Endothelial cell of umbilical vein (primary cell): ENCODE data around the gene AURKB. TPM values are rescaled to one million over a fixed set of nuclear protein-coding genes. Genes with fewer than 3 reads are reported as not detected.
A peak's percentile ranks its signal among the peaks of the same experiment; 100 is the strongest.

Source experiments
- BruUV-seq: library from RNA; stranded (reverse); fragments of 400-500 nt; replicated peaks from 2 replicates; lab custom pipeline; 2021; lab: Mats Ljungman, UMichigan
- CTCF ChIA-PET: fragments of 300-600, 350-600 bp; sonication (Branson Sonifier 250); formaldehyde crosslinking; loops from one replicate; lab custom pipeline; 2021; ENCODE audit warnings: antibody characterized with exemption, inconsistent platforms; lab: Charles Lee
- POLR2A ChIA-PET: fragments of 300-600, 350-600 bp; sonication (Branson Sonifier 250); formaldehyde crosslinking; loops from one replicate; lab custom pipeline; 2021; ENCODE audit warnings: antibody characterized with exemption, inconsistent platforms; lab: Charles Lee
- DNase-seq: peaks from one replicate; pipeline ENCODE4 v3.0.0-alpha.2; 2011; ENCODE audit warnings: low read depth, low spot score
- FAIRE-seq: peaks from 2 replicates; lab custom pipeline; 2011; peaks lifted over from hg19 to GRCh38; lab: Jason Lieb, UNC
- H2AFZ ChIP-seq: 2 replicates; pipeline ENCODE4 v1.6.0; 2012; ENCODE audit warnings: low read depth, low read length, control low read depth, inconsistent platforms
- H3K27ac ChIP-seq: 2 replicates; pipeline ENCODE4 v1.5.1; 2011; ENCODE audit warnings: low read depth, mild to moderate bottlenecking, control low read depth, low read length, moderate library complexity; ENCODE audit not compliant: insufficient read depth
- H3K27me3 ChIP-seq, 2 experiments: 2 replicates each; pipeline versions ENCODE4 v1.6.0 to v1.6.1; 2011; ENCODE audit warnings: low read length in 2 of 2, mixed read lengths in 1 of 2; ENCODE audit not compliant: control insufficient read depth in 2 of 2, insufficient read depth in 2 of 2
- H3K36me3 ChIP-seq, 2 experiments: 2 replicates in 1 of 2; 3 replicates in 1 of 2; pipeline ENCODE4 v1.5.1; 2011; ENCODE audit warnings: low read length in 2 of 2, mild to moderate bottlenecking in 1 of 2, moderate library complexity in 1 of 2; ENCODE audit not compliant: control insufficient read depth in 2 of 2, insufficient read depth in 2 of 2; ENCODE audit errors: extremely low read depth in 1 of 2
- H3K4me1 ChIP-seq: 3 replicates; pipeline ENCODE4 v1.5.1; 2011; ENCODE audit warnings: mild to moderate bottlenecking, low read length; ENCODE audit not compliant: control insufficient read depth, insufficient read depth; ENCODE audit errors: extremely low read depth
- H3K4me2 ChIP-seq: 2 replicates; pipeline ENCODE4 v1.6.1; 2011; ENCODE audit warnings: low read length, control low read depth, mixed read lengths; ENCODE audit not compliant: insufficient read depth
- H3K4me3 ChIP-seq, 3 experiments: fragments of 200-600 bp in 1 of 3; sonication (generic), shearing (Covaris generic) in 1 of 3; replicated peaks in 1 of 3; 2 replicates each; pipeline ENCODE4 v1.5.1; 2011 to 2016; ENCODE audit warnings: control low read depth in 3 of 3, low read length in 3 of 3, mild to moderate bottlenecking in 2 of 3, inconsistent platforms in 1 of 3, low read depth in 1 of 3, moderate library complexity in 1 of 3; ENCODE audit not compliant: insufficient read depth in 1 of 3
- H3K79me2 ChIP-seq: 2 replicates; pipeline ENCODE4 v1.6.0; 2012; ENCODE audit warnings: low read length, inconsistent platforms; ENCODE audit not compliant: control insufficient read depth, insufficient read depth
- H3K9ac ChIP-seq: replicated peaks from 2 replicates; pipeline ENCODE3; 2011; ENCODE audit warnings: low read length, control low read depth; ENCODE audit not compliant: insufficient read depth; ENCODE audit errors: extremely low read depth
- H3K9me1 ChIP-seq: replicated peaks from 3 replicates; pipeline ENCODE4 v1.6.0; 2011; ENCODE audit warnings: mild to moderate bottlenecking, low read length; ENCODE audit not compliant: control insufficient read depth, insufficient read depth; ENCODE audit errors: extremely low read depth
- H3K9me3 ChIP-seq: replicated peaks from 2 replicates; pipeline ENCODE4 v1.5.1; 2012; ENCODE audit warnings: low read length, inconsistent platforms; ENCODE audit not compliant: control insufficient read depth, insufficient read depth
- H4K20me1 ChIP-seq: replicated peaks from 2 replicates; pipeline ENCODE3; 2011; ENCODE audit warnings: mild to moderate bottlenecking, low read length; ENCODE audit not compliant: control insufficient read depth, insufficient read depth; ENCODE audit errors: extremely low read depth
- EZH2 ChIP-seq: IDR thresholded peaks from 2 replicates; pipeline ENCODE4 v1.6.1; 2012; ENCODE audit warnings: borderline replicate concordance, low read depth, mild to moderate bottlenecking, moderate library complexity, low read length, inconsistent platforms; ENCODE audit not compliant: severe bottlenecking
- FOS ChIP-seq: IDR thresholded peaks from 2 replicates; pipeline ENCODE4 v1.6.1; 2011; ENCODE audit warnings: mild to moderate bottlenecking, low read length, moderate library complexity, borderline replicate concordance; ENCODE audit not compliant: insufficient read depth
- GATA2 ChIP-seq: IDR thresholded peaks from 2 replicates; pipeline ENCODE4 v1.7.0; 2011; ENCODE audit warnings: low read depth, mild to moderate bottlenecking, moderate library complexity, mixed read lengths, low read length; ENCODE audit not compliant: insufficient read length, insufficient read depth
- JUN ChIP-seq: IDR thresholded peaks from 2 replicates; pipeline ENCODE4 v1.6.1; 2011; ENCODE audit warnings: borderline replicate concordance, low read depth; ENCODE audit not compliant: insufficient read length, insufficient read depth
- MYC ChIP-seq: IDR thresholded peaks from one replicate; pipeline ENCODE4 v1.6.1; 2011; ENCODE audit warnings: mild to moderate bottlenecking, low read depth, low read length
- POLR2A ChIP-seq: IDR thresholded peaks from 2 replicates; pipeline ENCODE4 v1.6.1; 2012; ENCODE audit warnings: low read depth, mild to moderate bottlenecking, control low read depth, low read length
- POLR2AphosphoS5 ChIP-seq: IDR thresholded peaks from 2 replicates; pipeline ENCODE4 v1.6.1; 2012; ENCODE audit warnings: low read depth, mild to moderate bottlenecking, control low read depth, low read length, moderate library complexity; ENCODE audit not compliant: insufficient read depth
- dilution Hi-C: fragments of 300-500 bp; cut with MboI; formaldehyde crosslinking; loops from one replicate; pipeline ENCODE4 v1.15.0; 2019; ENCODE audit warnings: low sequenced_read_pairs; ENCODE audit not compliant: extremely low pct_ligation_motif_present
- intact Hi-C: fragments of 100-400 bp; cut with micrococcal nuclease; formaldehyde crosslinking; loops from one replicate; pipeline ENCODE4 v1.10.0; 2022
- polyA plus RNA-seq, 4 experiments: library from polyadenylated mRNA; depleted of rRNA in 3 of 4; stranded (reverse) in 3 of 4; unstranded in 1 of 4; fragments of >200 nt; gene quantifications; 2 replicates each; pipeline versions ENCODE4 v1.2.1 to v1.2.3, GENCODE V29; 2011 to 2012; ENCODE audit warnings: missing spikeins in 1 of 4
- total RNA-seq: library from RNA; stranded (reverse); gene quantifications from 2 replicates; pipeline ENCODE4 v1.2.3, GENCODE V29; 2021
- TF ChIP-seq, protein P1 (sequence below), 2 donors: IDR thresholded peaks; 1 replicate in 1 of 2; 2 replicates in 1 of 2; pipeline ENCODE4 v1.5.1; 2011; ENCODE audit warnings: low read length in 2 of 2, mild to moderate bottlenecking in 2 of 2, moderate library complexity in 2 of 2, control low read depth in 1 of 2, inconsistent platforms in 1 of 2, low read depth in 1 of 2; ENCODE audit not compliant: insufficient read depth in 1 of 2; ENCODE audit errors: extremely low read depth in 1 of 2
- TF ChIP-seq, protein P2 (sequence below): IDR thresholded peaks from 2 replicates; pipeline ENCODE4 v1.6.1; 2011; ENCODE audit not compliant: insufficient read depth, insufficient read length

The AURKB gene
- total and polyA plus RNA-seq, 2 donors (not counting 3 experiments of a cell fraction or from before 2014, with no cell fraction given): 67.8 to 107 TPM

DNA sequence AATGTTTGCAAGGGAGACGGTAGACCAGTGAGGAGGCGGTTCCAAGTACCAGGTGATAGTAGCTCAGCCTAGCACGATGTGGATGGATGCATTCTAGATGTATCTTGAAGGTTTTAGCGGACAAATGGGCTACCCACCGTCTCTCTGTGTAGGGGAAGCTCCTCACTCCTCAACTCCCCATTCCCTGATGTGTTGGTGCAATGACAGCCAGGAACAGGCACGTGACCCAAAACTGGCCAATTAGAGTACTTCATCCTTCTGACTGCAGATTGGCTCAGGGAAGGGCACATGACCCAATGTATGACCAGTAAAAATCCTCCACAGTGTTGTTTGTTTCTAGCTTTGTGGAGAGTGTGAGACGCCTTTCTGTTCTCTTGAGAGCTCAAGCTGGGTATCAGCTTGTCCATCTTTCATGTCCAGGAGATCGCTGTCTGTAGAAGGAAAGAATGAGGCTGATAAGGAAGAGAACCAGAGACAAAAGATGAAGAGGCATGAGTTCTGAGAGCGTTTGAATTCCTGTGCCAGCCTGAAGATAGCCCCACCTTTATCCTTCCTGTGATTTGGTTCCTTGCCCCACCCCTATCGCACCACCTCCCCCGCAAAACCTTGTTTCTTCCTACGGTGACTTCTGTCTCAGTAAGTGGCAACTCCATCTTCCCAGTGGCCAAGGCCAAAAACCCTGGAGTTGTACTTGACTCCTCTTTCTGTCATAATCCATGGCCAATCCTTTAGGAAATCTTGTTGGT is 18.1 kb downstream of the AURKB start:
- TF ChIP-seq GATA2 (no peak), FOS (no peak), JUN (no peak), MYC (no peak), POLR2A (peak; percentile 83), POLR2AphosphoS5 (no peak), EZH2 (no peak)
- TF ChIP-seq, protein P1, sequence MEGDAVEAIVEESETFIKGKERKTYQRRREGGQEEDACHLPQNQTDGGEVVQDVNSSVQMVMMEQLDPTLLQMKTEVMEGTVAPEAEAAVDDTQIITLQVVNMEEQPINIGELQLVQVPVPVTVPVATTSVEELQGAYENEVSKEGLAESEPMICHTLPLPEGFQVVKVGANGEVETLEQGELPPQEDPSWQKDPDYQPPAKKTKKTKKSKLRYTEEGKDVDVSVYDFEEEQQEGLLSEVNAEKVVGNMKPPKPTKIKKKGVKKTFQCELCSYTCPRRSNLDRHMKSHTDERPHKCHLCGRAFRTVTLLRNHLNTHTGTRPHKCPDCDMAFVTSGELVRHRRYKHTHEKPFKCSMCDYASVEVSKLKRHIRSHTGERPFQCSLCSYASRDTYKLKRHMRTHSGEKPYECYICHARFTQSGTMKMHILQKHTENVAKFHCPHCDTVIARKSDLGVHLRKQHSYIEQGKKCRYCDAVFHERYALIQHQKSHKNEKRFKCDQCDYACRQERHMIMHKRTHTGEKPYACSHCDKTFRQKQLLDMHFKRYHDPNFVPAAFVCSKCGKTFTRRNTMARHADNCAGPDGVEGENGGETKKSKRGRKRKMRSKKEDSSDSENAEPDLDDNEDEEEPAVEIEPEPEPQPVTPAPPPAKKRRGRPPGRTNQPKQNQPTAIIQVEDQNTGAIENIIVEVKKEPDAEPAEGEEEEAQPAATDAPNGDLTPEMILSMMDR (IDR thresholded peaks at IDR 0.05; ENCODE audit: extremely low read depth in 1 of 2, insufficient read depth in 1 of 2, low read depth in 1 of 2, low read length in 2 of 2): no peak
- TF ChIP-seq, protein P2, sequence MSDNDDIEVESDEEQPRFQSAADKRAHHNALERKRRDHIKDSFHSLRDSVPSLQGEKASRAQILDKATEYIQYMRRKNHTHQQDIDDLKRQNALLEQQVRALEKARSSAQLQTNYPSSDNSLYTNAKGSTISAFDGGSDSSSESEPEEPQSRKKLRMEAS: peak; percentile 98
- H4K20me1 ChIP-seq: no peaks in the 10 kb centered on the region
- H3K36me3 ChIP-seq: no peaks in the 10 kb centered on the region
- peak overlapping the region in 2 of 3 experiments; percentile 9 to 43 for H3K4me3 ChIP-seq
- H3K27me3 ChIP-seq: no peaks in the 10 kb centered on the region
- dilution Hi-C loops: no loop called here
- TSS peak; percentile 20 for BruUV-seq
- peak overlapping the region; percentile 63 for H3K4me2 ChIP-seq
- H3K9ac ChIP-seq: peak overlapping the region; percentile 61
- no peaks in the 10 kb centered on the region for H3K9me1 ChIP-seq
- no peaks in the 10 kb centered on the region for H3K9me3 ChIP-seq
- ChIA-PET POLR2A (interaction anchor here (0.6 to 2.0 kb wide), 5 partner anchors 8 to 32 kb away, joined by 3 to 9 read pairs (median 6); partner anchors contain the start of gene AURKB), CTCF (interaction anchor here (0.8 to 1.6 kb wide), 6 partner anchors 18 to 109 kb away, joined by 3 to 7 read pairs (median 4); partner anchors contain the start of genes AURKB and CTC1)
- H3K4me1 ChIP-seq: peaks cover 27% of the 10 kb centered on the region
- H3K79me2 ChIP-seq: peaks cover 8% of the 10 kb centered on the region
- H2AFZ ChIP-seq: peak overlapping the region; percentile 61
- intact Hi-C loops: no loop called here
- DNase-seq: peak; percentile 93
- peak overlapping the region; percentile 50 for H3K27ac ChIP-seq
- peak; percentile 92 for FAIRE-seq
